Gastroesophageal sphincter (tissue), 3 donors: ENCODE data around the gene CYS1.

Experiments
- CTCF ChIP-seq, 4 experiments: fragments of 200-600 bp in 2 of 4; fragments of 450-650 bp in 2 of 4; sonication (generic) in 1 of 4; IDR thresholded peaks; one replicate each; pipeline ENCODE4 v1.5.1; 2017 to 2019; ENCODE audit warnings: antibody characterized with exemption in 4 of 4, mild to moderate bottlenecking in 2 of 4, moderate library complexity in 2 of 4
- EP300 ChIP-seq: sonication (generic); formaldehyde crosslinking; IDR thresholded peaks from one replicate; pipeline ENCODE4 v1.6.1; 2017; ENCODE audit warnings: antibody characterized with exemption, mild to moderate bottlenecking

- TF ChIP-seq CTCF (IDR thresholded peaks at IDR 0.05) (no peak), EP300 (no peak)
These were observed 8.6 kb downstream of the CYS1 start for GRCh38 chr2:10071595-10071994.
